Raji (cell line): ENCODE results near the gene RASAL3.

Source experiments
- POLR2A ChIP-seq: IDR thresholded peaks from 2 replicates; pipeline ENCODE4 v1.6.1; 2011; ENCODE audit warnings: low read depth, low read length, control low read depth; ENCODE audit not compliant: insufficient read depth

RASAL3 gene

GRCh38 chr19:15424121-15424520, 40.2 kb downstream of the RASAL3 start:
- TF ChIP-seq POLR2A = no peak

DNA sequence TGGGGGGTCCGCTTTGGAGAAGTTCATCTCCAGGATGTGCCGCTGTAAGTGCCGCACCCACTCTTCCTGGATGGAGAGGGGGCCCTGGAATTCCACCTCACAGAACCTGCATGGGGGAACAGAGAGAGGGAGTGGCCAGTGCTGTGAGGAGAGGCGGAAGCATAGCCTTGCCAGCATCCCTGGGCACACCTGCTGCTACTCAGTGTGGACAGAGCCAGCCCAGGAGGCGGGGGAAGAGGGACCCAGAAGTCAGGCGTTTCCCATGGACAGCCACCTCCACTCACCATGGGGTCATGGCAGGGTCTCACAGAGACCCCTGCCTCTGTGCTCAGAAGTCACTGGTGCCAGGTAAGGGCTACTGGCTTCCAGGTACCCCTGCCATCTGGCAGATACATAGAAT, 41.2 kb downstream of the RASAL3 start:
- no peak for TF ChIP-seq POLR2A

GRCh38 chr19:15422296-15423075, 41.9 kb downstream of the RASAL3 start:
- TF ChIP-seq POLR2A = no peak

DNA sequence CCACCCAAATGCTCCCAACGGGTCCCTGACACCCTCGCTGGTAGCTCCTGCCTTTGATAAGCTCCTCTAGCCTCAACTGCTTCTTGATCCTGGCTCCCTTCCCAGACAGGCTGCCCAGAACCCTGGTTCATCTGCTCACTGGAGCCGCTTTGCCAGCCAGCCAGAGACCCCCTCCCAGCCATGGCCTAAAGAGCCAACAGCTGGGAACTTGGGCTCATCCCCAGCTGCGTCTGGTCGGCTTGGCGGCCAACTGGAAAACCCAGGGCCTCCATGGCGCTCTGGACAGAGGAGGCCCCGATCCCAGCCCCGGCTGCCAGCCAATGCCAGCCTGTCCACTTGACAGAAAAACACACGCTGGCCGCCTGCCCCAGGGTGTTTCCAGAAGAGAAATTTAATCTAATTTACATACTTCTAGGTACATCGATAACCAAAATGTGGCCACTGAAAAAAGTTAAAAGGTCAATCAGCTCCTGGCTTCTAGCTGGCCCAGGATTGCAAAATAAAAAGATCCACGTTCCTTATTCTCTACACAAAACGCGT, 42.6 kb downstream of the RASAL3 start:
- TF ChIP-seq POLR2A = no peak

DNA sequence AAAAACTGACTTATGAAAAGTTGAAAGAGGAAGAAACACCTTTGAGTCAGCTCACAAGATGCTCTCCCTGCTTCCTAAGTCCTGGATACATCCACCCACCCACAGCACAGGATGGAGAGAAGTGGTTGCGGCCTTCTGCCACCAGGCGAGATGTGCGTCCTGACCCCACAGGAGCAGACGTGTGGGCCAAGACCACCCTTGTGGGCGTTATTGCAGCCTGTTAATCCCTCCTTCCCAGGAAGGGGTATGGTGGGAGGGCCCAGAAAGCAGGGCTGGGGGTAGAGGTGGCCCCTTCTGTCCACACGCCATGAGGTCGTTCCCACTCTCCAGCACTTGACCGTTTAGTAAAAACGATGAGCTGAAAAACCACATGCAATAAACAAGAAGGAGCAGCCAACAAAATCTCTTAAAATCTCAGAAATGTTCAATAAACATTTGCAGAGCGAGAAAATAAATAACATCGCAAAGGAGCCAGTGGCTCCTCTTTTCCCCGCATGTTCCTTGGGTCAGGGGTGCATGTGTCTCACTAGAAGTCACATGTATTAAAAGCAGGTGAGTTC, 43.1 kb downstream of the RASAL3 start:
- no peak for TF ChIP-seq POLR2A

GRCh38 chr19:15419413-15420025, 44.8 kb downstream of the RASAL3 start:
- no peak for TF ChIP-seq POLR2A

GRCh38 chr19:15418579-15419412, 45.5 kb downstream of the RASAL3 start, which contains the start of gene AKAP8L:
Gene AKAP8L, minus strand, starts transcription at chr19:15418988. Its CDS starts 65 bp downstream, at chr19:15418923.
- TF ChIP-seq POLR2A = peak; percentile 95

- TF ChIP-seq POLR2A = no peak
Observed at GRCh38 chr19:15418231-15418578, 46.1 kb downstream of the RASAL3 start.

- TF ChIP-seq POLR2A = no peak
Observed at GRCh38 chr19:15417699-15418098, 46.6 kb downstream of the RASAL3 start.

GRCh38 chr19:15412832-15413231, 51.5 kb downstream of the RASAL3 start:
- TF ChIP-seq POLR2A = no peak

- no peak for TF ChIP-seq POLR2A
Observed at GRCh38 chr19:15404780-15405211, 59.5 kb downstream of the RASAL3 start.

GRCh38 chr19:15404097-15404779, 60.1 kb downstream of the RASAL3 start:
- TF ChIP-seq POLR2A = no peak

DNA sequence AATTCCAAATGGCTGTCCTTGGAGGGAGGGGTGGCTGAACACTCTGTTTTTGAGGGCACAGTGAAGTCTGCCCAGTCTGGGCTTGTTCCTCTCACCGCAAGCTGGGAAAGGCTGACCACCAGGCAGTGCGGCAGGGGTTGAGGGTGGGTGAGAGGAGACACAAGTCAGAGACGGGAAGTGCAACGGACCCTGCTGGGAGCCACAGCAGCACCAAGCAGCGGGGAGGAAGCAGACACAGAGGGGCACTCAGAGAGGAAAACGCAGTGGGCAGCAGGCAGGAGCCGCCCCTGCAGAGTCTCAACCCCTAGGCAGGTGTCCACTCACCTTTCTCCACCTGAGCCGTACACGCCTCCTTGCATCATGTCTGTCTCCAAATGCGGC, 61.2 kb downstream of the RASAL3 start:
- no peak for TF ChIP-seq POLR2A

DNA sequence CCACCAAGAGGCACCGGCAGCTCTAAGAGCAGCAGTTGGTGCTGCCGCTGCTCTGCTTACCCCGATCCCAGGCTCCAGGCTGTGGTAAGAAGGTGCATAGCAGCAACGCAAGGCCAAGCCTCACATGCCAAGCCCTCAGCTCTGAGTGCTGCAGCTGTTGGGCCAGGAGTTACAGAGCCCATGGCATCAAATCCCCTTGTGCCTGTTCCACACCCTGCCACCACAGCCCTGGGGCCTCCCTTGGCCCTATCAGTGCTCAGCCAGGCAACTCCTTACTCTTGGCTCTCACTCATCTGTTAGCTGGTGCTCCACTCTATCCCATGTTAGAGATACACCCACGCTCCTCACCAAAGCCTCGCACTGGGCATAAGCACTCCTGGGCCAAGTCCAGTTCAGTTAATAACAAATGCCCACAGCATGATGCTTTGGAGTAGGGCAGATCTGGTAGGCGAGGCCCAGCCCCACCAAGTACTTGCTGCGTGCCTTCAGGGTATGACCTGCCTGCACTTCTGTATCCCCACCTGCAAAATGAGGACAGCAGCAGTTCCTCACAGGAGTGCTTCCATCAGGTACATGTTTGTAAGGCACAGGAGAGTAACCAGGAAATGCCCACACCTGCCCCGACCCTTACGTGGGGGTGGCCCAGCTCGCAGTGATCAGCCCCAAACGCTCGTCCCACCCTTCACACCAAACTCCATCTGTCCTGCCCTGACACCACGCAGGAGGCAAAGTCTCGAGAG, 61.8 kb downstream of the RASAL3 start:
- TF ChIP-seq POLR2A = no peak
